OCI-LY7 (cell line): Measurements from ENCODE around the gene XPO4. TPM values are rescaled to one million over a fixed set of nuclear protein-coding genes. Genes with fewer than 3 reads are reported as not detected.
A peak's percentile ranks its signal among the peaks of the same experiment; 100 is the strongest.

ENCODE experiments used
- BruUV-seq: library from RNA; stranded (reverse); fragments of 400-500 nt; replicated peaks from 2 replicates; lab custom pipeline; 2021; lab: Mats Ljungman, UMichigan
- CTCF ChIA-PET: fragments of 300-600 bp; sonication (Branson Sonifier 250); formaldehyde crosslinking; loops from one replicate; lab custom pipeline; 2022; ENCODE audit warnings: antibody characterized with exemption; ENCODE audit not compliant: unreplicated experiment; lab: Charles Lee
- POLR2A ChIA-PET: fragments of 300-600 bp; sonication (Branson Sonifier 250); formaldehyde crosslinking; loops from one replicate; lab custom pipeline; 2022; ENCODE audit warnings: antibody characterized with exemption; lab: Charles Lee
- DNase-seq: peaks from one replicate; pipeline ENCODE4 v3.0.0-alpha.2; 2015; ENCODE audit warnings: low spot score
- H2AFZ ChIP-seq: fragments of 200-600 bp; sonication (generic), shearing (Covaris generic); 2 replicates; pipeline ENCODE4 v1.6.1; 2014; ENCODE audit warnings: mild to moderate bottlenecking, antibody characterized with exemption, low read length, moderate library complexity
- H3K27ac ChIP-seq: fragments of 200-600 bp; sonication (generic); 2 replicates; pipeline ENCODE4 v1.5.1; 2014; ENCODE audit warnings: mixed run types, low read depth, mild to moderate bottlenecking, moderate library complexity, low read length, inconsistent platforms; ENCODE audit not compliant: poor library complexity, severe bottlenecking
- H3K36me3 ChIP-seq: fragments of 200-600 bp; sonication (generic); 2 replicates; pipeline ENCODE4 v1.6.1; 2014; ENCODE audit warnings: mild to moderate bottlenecking, antibody characterized with exemption, low read length, moderate library complexity, mixed read lengths; ENCODE audit not compliant: insufficient read depth
- H3K4me1 ChIP-seq: fragments of 200-600 bp; sonication (generic); 2 replicates; pipeline ENCODE4 v1.5.1; 2014; ENCODE audit warnings: mild to moderate bottlenecking, low read length; ENCODE audit not compliant: insufficient read depth, poor library complexity, severe bottlenecking
- H3K4me2 ChIP-seq: fragments of 200-600 bp; sonication (generic); 2 replicates; pipeline ENCODE4 v1.6.1; 2014; ENCODE audit warnings: mild to moderate bottlenecking, low read length
- H3K4me3 ChIP-seq: fragments of 200-600 bp; sonication (generic); 2 replicates; pipeline ENCODE4 v1.5.1; 2014; ENCODE audit warnings: mild to moderate bottlenecking, low read depth, low read length; ENCODE audit not compliant: poor library complexity, severe bottlenecking
- H3K79me2 ChIP-seq: fragments of 200-600 bp; sonication (generic); 2 replicates; pipeline ENCODE4 v1.6.1; 2016; ENCODE audit warnings: low read depth, mild to moderate bottlenecking, low read length, moderate library complexity, mixed read lengths; ENCODE audit not compliant: insufficient read depth
- H3K9me2 ChIP-seq: fragments of 200-600 bp; sonication (generic); 2 replicates; pipeline ENCODE4 v1.6.1; 2016; ENCODE audit warnings: mild to moderate bottlenecking, low read length, mixed read lengths; ENCODE audit not compliant: insufficient read depth
- H3K9me3 ChIP-seq: fragments of 200-600 bp; sonication (generic); 2 replicates; pipeline ENCODE4 v1.6.1; 2014; ENCODE audit warnings: mild to moderate bottlenecking, mixed run types, low read length, mixed read lengths
- H4K20me1 ChIP-seq: fragments of 200-600 bp; sonication (generic); 2 replicates; pipeline ENCODE4 v1.6.1; 2014; ENCODE audit warnings: mild to moderate bottlenecking, antibody characterized with exemption, low read length, moderate library complexity, mixed read lengths; ENCODE audit not compliant: insufficient read depth
- EZH2phosphoT487 ChIP-seq: fragments of 200-600 bp; sonication (generic); IDR thresholded peaks from 2 replicates; pipeline ENCODE4 v1.6.1; 2018; ENCODE audit warnings: low read depth, borderline replicate concordance, mild to moderate bottlenecking, mixed run types, antibody characterized with exemption, low read length, moderate library complexity, mixed read lengths
- intact Hi-C: fragments of 100-400 bp; cut with micrococcal nuclease; formaldehyde crosslinking; loops from one replicate; pipeline ENCODE4 v1.10.0; 2022; ENCODE audit not compliant: unreplicated experiment
- total RNA-seq, 2 experiments: library from RNA; depleted of rRNA in 1 of 2; stranded (reverse); fragments of >200 nt in 1 of 2; shearing (Covaris generic) in 1 of 2; gene quantifications; 2 replicates each; pipeline ENCODE4 v1.2.3, GENCODE V29; 2014 to 2022
- TF ChIP-seq, protein P1 (sequence below): fragments of 200-600 bp; sonication (generic); conservative IDR thresholded peaks from 2 replicates; pipeline ENCODE4 v1.5.1; 2014; ENCODE audit warnings: mild to moderate bottlenecking, antibody characterized with exemption, low read length, moderate library complexity, mixed read lengths

XPO4 gene
- total RNA-seq, 2 experiments from 2014 or later, result 20.6 to 26.9 TPM

DNA sequence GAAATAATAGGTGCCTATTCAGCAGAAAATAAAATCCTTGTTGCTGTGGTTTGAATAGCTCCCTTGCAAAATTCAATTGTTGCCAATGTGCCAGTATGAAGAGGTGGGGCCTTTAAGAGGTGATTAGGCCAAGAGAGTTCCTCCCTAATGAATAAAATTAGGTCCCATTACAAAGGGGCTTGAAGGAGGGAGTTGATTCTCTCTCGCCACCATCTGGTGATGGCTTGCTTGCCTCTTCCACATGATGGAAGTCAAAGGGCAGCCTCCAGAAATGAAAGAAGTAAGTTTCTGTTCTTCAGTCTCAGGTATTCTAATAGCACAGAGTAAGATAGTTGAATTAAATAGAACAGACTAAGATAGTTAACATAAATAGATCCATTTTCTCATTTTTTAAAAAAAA is 125.8 kb downstream of the XPO4 start:
- H3K9me2 ChIP-seq, result no peaks in the 10 kb centered on the region
- TF ChIP-seq, protein P1, sequence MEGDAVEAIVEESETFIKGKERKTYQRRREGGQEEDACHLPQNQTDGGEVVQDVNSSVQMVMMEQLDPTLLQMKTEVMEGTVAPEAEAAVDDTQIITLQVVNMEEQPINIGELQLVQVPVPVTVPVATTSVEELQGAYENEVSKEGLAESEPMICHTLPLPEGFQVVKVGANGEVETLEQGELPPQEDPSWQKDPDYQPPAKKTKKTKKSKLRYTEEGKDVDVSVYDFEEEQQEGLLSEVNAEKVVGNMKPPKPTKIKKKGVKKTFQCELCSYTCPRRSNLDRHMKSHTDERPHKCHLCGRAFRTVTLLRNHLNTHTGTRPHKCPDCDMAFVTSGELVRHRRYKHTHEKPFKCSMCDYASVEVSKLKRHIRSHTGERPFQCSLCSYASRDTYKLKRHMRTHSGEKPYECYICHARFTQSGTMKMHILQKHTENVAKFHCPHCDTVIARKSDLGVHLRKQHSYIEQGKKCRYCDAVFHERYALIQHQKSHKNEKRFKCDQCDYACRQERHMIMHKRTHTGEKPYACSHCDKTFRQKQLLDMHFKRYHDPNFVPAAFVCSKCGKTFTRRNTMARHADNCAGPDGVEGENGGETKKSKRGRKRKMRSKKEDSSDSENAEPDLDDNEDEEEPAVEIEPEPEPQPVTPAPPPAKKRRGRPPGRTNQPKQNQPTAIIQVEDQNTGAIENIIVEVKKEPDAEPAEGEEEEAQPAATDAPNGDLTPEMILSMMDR, result 0 out of 2 replicates have a peak, but pooled peaks have one; percentile 18
- no peak for TF ChIP-seq EZH2phosphoT487
- H3K4me3 ChIP-seq, result no peak overlapping the region
- no TSS peak for BruUV-seq
- H3K4me2 ChIP-seq, result no peak overlapping the region
- no peaks in the 10 kb centered on the region for H3K9me3 ChIP-seq
- H3K4me1 ChIP-seq, result peaks cover 8% of the 10 kb centered on the region
- no peaks in the 10 kb centered on the region for H4K20me1 ChIP-seq
- H2AFZ ChIP-seq, result no peak overlapping the region
- peaks cover 45% of the 10 kb centered on the region for H3K36me3 ChIP-seq
- intact Hi-C loops, result no loop called here
- POLR2A ChIA-PET, result no interaction called here
- CTCF ChIA-PET, result no interaction called here
- no peak overlapping the region for H3K27ac ChIP-seq
- no peak for DNase-seq
- no peaks in the 10 kb centered on the region for H3K79me2 ChIP-seq

DNA sequence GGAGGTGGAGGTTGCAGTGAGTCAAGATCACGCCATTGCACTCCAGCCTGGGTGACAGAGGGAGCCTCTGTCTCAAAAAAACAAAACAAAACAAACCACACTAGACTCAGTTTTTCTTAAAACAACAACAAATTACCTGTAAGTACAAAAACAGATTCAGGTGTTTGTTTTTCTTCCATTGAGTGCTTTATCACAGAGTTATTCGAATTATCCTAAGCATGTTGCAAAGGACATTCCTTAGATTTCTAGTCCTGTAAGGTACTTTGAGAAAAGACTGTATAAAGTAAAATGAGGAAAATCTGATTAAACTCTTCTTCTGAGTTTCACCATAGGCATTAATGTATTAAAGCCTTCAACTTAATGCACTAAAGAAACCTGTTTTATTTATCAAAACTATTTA is 126.6 kb downstream of the XPO4 start:
- POLR2A ChIA-PET, result interaction anchor here (0.6 kb wide), 1 partner anchor 147 kb away, joined by 3 read pairs; no protein-coding TSS in a partner anchor
- Histone ChIP-seq H4K20me1 (no peaks in the 10 kb centered on the region), H3K9me2 (no peaks in the 10 kb centered on the region), H3K27ac (no peak overlapping the region), H3K36me3 (peaks cover 45% of the 10 kb centered on the region), H3K4me1 (peaks cover 8% of the 10 kb centered on the region), H3K4me2 (no peak overlapping the region), H3K79me2 (no peaks in the 10 kb centered on the region), H3K4me3 (no peak overlapping the region), H3K9me3 (0 out of 2 replicates have a peak, but pooled peaks cover 3% of the 10 kb centered on the region), H2AFZ (no peak overlapping the region)
- BruUV-seq, result no TSS peak
- no peak for TF ChIP-seq EZH2phosphoT487
- TF ChIP-seq, protein P1, result no peak
- CTCF ChIA-PET, result no interaction called here
- no peak for DNase-seq
- intact Hi-C loops, result no loop called here

DNA sequence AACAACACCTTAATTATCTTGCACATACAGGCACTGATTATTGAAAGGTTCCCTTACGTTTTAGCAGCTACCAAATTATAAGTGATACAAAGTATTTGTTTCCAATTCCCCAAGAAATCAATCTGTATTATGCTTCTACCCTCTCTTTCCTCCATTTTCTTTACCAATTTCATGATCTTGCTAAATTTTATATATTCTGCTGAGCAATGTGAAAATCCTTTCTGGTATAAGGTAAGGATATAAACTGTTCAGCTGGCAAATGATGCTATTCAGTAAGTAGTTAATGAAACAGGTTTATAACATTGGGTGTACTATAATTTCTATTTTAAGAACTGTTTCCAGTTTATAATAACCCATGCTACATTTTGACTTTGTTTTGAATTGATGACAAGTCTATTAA is 127.8 kb downstream of the XPO4 start:
- no TSS peak for BruUV-seq
- CTCF ChIA-PET, result no interaction called here
- Histone ChIP-seq H3K4me3 (no peak overlapping the region), H3K9me2 (no peaks in the 10 kb centered on the region), H3K4me2 (no peak overlapping the region), H3K4me1 (peaks cover 8% of the 10 kb centered on the region), H4K20me1 (no peaks in the 10 kb centered on the region), H3K36me3 (peaks cover 46% of the 10 kb centered on the region), H2AFZ (no peak overlapping the region), H3K79me2 (no peaks in the 10 kb centered on the region), H3K9me3 (peaks cover 13% of the 10 kb centered on the region; the same call in 1 of the 2 replicates), H3K27ac (no peak overlapping the region)
- DNase-seq, result no peak
- intact Hi-C loops, result loop anchor here (5.0 kb wide), 1 partner anchor 207 kb away; the partner anchor contains the start of gene IFT88
- no peak for TF ChIP-seq EZH2phosphoT487
- TF ChIP-seq, protein P1, result no peak
- POLR2A ChIA-PET, result interaction anchor here (0.8 to 1.1 kb wide), 2 partner anchors 35 to 37 kb away, joined by 3 read pairs; no protein-coding TSS in a partner anchor
